HG03064 (cell line): ENCODE measurements around the gene PAQR6.

ENCODE experiments used
- ATAC-seq: cut with Tn5 transposase; IDR thresholded peaks from one replicate; pipeline ENCODE4 v1.9.1; 2021; ENCODE audit warnings: low read depth; ENCODE audit not compliant: unreplicated experiment

PAQR6 gene

DNA sequence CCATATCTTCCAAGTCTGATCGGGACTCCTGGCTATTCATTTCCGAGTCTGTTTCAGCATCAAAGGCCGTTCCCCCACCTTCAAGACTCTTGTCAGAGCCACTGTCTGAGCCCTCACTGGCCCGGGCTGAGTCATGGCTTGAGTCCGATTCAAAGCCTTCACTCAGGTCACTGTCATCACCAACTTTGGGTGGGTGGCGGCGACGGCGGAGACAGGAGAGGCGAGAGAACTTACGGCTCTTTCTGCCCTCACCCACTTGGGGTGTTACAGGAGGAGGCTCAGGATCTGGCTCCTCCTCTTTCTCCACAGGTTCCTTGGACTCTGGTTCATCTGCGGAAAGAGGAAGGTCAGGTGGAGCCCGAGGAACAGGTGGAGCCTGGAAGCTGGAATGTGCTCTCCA lies 18.2 kb upstream of the PAQR6 start:
- no peak for ATAC-seq

DNA sequence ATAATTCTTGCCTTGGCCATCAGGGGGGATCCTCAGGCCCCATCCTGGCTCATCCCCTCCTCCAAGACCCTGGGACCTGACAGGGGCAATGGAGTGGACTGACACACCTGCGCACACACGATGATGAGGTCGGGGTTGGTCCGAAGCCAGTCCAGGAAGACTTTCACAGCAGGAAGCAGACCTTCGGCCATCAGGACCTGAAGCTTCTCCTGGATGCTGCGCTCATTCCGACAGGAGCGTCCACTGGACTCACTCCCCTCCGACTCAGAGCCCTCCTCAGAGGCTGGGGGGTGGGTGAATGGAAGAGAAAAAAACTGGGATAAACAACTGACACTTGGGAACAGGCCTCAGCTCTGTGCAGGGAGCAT lies 15.4 kb upstream of the PAQR6 start:
- ATAC-seq, result no peak

DNA sequence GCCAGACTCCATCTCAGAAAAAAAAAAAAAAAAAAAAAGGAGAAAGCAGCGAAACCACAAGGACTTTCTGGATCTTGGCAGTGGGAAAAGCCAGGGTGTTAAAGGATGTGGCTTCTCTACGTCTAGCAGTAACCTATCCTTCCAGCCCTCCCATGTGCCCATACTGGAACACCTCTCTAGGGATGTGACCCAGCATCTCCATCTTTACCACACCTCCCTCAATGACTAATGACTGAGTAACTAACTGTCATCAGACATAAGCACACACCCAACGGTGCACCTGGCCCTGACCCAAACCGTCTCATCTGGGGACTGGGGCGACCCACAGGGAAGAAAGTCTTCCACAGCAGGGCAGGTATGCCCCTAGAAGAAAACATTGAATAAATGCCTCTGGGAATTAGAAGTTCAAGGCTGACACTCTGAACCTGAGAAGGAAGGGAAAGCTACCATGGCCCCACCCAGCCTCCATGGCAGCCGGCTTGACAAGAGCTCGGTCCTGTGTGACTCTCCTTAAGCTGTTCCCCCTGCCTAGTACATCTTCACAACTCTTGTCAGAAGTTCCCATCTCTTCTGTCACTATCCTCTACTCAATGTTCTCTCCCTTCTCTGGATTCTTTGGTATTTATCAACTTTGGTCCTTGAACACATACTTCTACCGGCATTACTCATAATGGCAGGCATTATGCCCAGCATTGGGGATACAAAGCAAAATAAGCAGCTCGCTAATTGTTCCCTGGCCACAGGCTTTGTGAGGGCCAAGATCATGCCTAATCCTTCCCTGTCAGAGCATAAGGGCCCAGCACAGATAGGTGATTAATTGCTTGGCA lies 14.8 kb upstream of the PAQR6 start:
- ATAC-seq, result no peak

DNA sequence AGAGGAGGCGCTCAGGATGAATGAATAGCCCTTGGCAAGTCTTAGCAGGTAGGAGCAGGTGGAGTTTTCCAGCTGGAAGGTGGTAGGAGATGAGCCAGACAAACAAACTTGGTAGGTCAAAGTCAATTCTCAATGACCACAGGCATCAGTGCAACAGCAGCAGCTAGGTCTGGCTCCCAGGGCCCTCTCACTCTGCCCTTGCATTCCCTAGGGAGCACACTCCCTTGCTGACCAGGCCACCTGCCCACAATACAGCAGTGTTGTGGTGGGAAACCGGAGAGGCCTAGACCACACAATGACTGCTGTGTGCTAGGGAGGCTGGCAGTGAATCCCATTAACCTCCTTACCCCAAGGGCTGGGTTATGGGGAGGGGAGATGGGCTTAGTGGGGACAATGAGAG lies 13.0 kb upstream of the PAQR6 start:
- no peak for ATAC-seq

DNA sequence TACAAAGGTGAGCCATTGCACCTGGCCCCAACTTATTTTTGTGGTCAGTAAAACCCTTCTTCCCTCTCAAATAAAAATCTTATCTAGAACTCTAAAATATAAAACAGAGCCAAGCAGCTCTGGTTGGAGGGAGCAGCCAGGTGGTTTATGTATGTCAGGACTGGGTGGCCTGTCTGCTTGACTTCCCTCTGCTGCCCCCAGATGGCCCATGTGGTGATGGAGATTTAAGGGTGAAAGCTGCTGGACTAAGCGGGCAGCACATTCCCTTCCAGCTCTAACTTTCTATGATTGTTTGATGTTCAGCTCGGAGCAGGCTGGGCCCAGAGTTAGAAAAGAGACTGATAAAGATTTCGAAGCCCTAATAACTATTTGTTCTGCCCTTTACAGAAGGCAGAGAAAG lies 11.9 kb upstream of the PAQR6 start:
- ATAC-seq, result no peak

DNA sequence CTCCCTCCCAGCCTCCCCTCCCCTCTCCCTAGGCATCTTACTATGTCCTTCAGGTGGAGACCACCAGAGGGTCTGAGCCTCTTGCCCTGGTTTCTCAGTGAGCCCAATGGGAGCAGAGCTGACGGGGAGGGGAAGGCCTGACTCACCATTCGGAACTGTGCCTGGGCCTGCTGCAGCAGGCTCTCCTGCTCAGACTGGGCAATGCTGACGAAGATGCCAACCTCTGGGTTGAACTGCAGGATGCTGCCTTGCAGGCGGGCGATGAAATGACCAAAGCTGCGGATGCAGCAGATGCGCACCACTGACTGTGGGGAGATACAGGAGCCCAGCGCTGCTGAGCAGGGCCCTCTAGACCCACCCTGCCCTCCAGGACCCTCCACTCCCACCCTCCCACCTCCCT lies 11.0 kb upstream of the PAQR6 start:
- ATAC-seq, result no peak

DNA sequence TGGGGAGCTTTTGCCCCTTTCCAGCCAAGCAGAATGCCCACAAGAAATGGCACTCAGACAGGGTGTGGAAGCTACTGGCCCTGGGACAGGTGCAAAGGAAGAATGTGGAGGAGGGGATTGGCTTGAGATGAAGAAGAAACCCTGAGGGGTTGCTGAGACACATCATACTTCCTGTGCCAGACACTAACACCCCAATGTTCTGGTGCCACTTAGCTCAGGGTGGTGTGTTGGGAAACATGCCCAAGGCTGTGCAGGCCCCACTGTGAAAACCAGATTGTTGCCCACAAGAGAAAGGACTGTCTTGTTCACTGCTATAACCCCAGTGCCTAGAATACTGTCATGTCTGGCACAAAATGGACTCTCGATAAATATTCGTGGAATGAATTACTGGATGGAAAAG lies 9.9 kb upstream of the PAQR6 start:
- ATAC-seq, result no peak

DNA sequence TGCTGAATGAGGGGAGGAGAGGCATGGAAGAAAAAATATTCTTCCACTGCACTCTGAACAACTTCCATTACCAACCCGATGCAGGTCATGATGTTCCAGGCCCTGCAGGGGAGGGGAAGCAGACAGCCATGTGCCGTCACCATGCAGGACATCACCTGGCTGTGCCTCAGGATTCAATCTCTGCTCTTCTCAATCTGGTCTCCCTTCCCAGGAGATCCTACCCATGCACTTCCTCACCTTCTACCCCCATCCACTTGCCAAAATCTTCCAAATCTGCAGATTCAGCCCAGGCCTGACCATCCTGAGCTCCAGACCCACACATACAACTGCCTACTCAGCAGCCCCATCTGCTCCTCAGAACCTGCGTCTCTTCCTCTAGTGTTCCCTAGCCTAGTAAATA lies 5.8 kb upstream of the PAQR6 start:
- ATAC-seq, result no peak

DNA sequence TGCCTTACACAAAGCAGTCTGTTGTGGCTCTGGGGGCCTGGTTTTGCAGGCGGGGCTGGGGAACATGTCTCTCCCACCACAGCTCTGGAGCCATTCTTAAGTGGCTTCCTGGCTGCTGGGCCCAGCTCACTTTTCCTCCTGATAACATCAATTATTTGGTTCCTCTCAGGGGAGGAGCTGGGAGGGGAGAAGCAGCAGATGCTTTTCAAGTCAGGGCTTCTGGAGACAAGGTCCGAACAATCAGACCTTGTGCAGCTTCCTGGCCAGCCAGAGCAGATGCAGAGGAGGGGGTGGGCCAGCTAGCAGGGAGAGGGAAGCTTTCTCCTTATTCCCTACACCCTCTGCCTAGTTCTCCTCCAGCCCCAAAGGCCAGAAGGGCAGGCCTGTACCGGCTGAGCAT lies 3.7 kb upstream of the PAQR6 start:
- ATAC-seq, result no peak

DNA sequence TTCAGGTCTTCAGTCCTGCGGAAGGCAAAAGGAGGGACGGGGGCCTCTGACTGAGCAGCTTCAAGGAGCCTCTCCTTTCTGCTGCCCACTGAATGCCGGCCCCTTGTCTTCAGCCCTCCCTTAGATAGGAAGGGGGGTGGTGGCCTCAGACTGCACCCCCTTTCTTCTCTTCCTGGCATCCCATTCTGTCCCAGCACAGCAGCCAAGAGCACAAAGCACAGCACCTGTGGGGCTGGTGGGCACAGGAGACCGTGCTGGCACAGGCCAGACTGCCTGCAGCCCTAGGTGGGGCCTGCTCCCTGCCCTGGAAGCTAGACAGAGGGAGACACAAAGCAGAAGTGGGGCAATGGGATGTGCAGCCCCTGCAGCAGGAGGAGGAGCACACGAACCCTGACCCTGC lies 1.7 kb upstream of the PAQR6 start:
- ATAC-seq, result no peak

DNA sequence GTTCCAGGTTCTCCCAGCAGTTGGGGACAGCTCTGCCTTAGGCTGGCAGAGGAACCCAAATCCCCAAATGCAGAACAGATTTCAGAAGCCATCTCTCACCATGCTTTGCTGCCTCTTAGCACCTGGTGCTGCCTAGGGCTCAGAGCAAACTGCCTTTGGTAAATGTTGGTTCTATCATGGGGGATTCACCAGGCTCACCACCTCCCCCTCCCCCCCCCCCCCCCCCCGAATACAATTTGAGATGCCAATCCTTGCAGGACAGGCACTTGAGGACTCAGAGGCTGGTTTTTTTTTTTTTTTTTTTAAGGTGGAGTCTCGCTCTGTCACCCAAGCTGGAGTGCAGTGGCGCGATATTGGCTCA lies 447 bp upstream of the PAQR6 start:
- ATAC-seq, result no peak

DNA sequence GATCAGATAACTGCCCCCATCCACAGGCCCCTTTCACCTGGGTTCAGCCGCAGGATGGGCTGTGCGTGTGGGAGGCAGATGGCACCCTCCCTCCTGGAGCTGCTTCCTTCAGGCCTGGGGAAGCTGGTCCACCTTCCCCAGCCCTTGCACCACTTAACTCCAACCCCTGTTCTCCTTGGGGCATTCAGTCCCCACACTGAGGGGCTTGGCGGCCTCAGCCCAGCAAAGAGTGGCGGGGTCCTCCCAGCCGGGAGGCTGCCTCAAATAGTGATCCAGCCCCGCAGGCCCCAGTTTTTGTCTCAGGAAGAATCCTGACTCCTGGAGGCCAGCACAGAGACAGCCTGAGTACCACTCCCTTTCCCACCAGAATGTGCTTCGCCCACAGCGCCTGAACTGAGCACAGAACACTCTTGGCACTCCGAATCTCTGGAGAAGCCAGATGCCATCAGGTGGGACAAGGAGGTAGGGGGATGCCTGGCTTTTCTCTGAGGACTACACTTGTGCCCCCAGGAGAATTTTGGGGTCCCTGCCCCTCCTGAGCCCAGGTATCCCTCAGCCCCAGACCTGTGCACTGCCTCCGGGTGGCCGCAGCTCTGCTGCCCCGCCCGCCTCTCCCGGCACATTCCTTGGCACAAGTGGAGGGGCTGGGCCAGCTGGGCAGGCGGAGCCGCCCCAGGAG lies 936 bp downstream of the PAQR6 start:
- no peak for ATAC-seq

DNA sequence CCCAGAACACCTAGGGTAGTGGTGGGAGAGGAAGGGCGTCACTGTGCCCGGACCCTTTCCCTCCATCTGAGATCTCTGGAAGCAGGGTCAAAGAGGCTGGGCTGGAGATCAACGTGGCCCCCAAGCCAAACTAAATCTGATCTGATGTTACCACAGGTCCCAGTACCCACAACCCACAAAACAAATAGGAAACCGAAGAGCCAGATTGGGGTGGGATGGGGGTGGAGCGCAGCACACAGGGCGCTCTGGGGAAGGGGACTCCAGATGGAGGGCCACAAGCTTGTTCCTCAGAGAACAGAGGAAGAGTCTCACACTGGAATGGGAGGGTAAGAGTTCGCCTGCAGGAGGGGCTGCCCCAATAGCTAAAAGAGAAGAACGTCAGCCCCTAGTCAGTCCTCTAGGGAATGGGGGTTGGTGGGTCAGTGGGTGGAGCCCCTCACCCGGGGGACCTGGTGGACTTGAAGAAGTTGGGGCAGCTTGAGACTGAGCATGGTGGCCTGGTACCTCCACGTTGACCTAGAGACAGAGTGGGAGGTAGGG lies 1.5 kb downstream of the PAQR6 start:
- ATAC-seq, result no peak

DNA sequence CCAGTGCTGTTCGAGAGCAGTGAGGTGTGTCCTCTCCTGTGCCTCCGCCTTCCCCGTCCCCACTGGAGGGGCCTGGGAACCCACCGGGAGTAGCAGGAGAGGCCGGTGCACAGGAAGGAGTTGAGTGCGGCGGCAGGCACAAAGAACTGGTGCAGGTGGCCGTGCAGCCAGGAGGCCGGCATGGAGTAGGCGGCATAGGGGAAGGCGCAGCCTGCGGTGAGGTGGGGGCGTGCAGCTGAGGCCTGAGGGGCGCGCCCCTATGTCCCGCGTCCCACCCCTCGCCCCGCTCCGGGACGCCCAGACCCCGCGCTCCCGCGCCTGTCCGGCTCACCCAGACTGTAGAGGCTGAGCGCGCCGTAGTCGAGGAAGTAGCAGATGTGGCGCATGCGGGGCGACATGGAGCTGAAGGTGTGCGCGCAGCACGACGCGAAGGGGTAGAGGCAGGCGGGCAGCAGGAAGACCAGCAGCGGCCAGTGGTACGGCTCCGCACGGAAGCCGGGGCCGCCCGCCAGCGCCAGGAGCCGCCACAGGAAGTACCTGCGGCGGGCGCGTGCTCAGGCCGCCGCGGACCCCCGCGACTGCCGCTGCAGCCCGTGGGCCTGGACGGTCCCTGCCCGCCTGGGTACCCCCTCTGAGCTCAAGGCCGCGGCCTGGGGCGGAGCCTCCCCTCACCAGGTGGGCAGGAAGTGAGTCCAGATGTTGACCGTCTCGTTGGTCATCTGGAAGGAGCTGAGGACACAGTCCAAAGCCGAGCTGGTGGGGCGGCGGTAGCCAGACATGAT lies 2.2 kb downstream of the PAQR6 start:
- no peak for ATAC-seq

DNA sequence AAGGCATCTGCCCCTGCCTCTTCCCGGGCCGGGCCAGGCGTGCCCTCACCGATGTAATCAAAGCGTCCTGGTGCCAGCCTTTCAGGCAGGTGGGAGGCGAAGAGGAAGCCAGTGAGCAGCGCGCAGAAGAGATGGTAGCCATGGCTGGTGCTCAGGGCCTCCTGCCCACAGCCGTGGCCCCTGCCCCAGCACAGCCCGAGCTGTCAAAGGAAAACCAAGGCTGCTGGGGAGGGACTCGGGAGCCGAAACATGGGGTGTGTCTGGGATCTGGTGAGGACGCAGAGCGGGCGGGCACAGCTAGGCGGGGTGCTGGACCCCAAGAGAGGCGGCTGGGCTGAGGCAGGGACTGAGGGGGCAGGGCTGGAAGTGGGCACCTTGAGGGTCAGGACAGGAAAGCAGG lies 3.1 kb downstream of the PAQR6 start:
- ATAC-seq, result no peak

DNA sequence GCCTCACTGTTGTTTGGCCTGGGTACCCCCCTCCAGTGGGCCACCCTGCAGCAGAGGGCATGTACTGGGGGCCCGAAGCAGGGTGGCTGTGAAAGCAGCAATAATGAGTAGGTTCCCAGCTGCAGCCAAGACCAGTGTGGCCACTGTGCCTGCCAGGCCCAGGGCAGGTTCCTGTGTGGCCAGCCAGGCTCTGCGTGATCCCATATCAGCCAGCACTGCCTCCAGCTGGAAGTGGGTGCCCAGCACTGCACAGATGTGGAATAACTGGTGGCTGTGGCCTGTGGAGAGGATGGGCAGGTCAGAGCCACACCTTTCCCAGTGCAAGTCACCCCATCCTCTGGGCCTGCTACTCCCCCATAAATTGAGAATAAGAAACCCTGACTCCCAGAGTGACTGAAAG lies 3.7 kb downstream of the PAQR6 start:
- no peak for ATAC-seq

DNA sequence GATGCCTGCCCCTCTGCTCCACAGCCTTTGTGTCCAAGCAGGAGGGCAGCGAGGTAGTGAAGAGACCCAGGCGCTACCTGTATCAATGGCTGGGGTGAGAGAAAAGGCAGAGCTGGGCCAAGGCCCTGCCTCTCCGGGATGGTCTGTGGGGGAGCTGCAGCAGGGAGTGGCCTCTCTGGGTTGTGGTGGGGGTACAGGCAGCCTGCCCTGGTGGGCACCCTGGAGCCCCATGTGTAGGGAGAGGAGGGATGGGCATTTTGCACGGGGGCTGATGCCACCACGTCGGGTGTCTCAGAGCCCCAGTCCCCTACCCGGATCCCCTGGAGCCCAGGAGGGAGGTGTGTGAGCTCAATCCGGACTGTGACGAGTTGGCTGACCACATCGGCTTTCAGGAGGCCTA lies 5.1 kb downstream of the PAQR6 start:
- no peak for ATAC-seq

DNA sequence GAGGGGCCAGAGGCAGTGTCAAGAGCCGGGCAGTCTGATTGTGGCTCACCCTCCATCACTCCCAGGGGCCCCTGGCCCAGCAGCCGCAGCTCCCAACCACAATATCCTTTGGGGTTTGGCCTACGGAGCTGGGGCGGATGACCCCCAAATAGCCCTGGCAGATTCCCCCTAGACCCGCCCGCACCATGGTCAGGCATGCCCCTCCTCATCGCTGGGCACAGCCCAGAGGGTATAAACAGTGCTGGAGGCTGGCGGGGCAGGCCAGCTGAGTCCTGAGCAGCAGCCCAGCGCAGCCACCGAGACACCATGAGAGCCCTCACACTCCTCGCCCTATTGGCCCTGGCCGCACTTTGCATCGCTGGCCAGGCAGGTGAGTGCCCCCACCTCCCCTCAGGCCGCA lies 5.9 kb downstream of the PAQR6 start, which contains the start of gene BGLAP:
TSS of gene BGLAP (plus strand) at position 259 of the 400 bp plus-strand sequence. CDS start at position 307, 48 bp downstream.
- no peak for ATAC-seq

DNA sequence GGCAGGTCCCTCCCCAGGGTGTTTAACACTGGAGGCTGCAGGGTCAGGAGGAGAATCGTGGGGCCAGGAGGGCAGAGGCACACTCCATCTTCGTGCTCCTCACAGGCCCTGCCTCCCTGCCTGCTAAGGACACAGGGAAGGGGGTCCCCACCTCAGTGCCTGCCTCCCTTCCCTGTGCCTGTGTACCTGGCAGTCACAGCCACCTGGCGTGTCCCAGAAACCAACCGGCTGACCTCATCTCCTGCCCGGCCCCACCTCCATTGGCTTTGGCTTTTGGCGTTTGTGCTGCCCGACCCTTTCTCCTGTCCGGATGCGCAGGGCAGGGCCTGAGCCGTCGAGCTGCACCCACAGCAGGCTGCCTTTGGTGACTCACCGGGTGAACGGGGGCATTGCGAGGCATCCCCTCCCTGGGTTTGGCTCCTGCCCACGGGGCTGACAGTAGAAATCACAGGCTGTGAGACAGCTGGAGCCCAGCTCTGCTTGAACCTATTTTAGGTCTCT lies 6.5 kb downstream of the PAQR6 start:
- ATAC-seq, result no peak

DNA sequence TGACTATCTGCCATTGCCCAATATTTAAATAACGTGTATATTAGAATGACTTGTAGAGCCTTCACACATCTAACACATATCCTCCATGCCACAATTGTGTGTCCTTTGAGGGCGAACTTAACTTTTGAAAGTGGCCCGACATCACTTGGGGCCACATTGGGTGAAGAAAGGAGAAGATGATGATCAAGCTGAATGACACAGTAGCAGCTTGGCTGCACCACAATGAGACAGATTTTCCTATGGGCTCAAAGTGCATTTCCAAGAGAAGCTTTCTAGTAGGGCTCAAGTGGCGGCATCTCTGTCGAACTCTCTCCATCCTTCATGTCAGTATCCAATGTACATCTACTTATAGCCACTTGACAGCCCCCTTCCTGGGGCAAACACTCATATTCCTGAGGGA lies 9.6 kb downstream of the PAQR6 start:
- no peak for ATAC-seq

DNA sequence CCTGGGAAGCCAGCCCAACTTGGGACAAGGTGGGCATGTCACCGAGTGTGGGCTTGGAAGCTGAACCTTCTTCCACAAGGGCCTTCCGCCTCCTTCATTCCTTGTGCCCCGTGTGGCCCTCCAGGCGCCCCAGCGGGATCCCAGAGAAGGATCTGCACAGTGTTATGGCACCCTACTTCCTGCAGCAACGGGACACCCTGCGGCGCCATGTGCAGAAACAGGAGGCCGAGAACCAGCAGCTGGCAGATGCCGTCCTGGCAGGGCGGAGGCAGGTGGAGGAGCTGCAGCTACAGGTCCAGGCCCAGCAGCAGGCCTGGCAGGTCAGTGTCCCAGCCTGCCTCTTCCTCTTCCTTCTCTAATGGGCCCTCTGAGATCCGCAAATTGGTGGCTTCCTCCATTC lies 11.7 kb downstream of the PAQR6 start:
- ATAC-seq, result no peak
